ENCODE data around the gene OR1J1.

Gene OR1J1, protein sequence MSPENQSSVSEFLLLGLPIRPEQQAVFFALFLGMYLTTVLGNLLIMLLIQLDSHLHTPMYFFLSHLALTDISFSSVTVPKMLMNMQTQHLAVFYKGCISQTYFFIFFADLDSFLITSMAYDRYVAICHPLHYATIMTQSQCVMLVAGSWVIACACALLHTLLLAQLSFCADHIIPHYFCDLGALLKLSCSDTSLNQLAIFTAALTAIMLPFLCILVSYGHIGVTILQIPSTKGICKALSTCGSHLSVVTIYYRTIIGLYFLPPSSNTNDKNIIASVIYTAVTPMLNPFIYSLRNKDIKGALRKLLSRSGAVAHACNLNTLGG

DNA sequence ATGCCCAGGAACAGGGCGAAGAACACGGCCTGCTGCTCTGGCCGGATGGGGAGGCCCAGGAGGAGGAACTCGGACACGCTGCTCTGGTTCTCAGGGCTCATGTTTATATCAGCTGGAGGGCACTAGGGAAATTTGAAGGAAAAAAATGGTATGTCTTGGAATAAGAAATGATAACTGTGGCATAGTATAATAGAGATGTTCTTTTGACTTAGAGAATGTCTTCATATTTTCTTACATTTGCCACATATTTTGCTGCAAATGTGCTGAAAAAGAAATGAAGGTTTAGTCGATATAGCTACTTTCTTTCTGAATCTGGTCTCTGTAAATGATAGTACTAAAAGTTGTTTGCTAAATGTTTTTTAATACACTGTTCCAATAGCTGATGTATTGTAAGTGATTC is at the start of gene OR1J1:
OR1J1 (minus strand) TSS at position 101 of the 400 bp plus-strand sequence; CDS start at position 101, 0 bp downstream.
- no peak for DNase-seq

DNA sequence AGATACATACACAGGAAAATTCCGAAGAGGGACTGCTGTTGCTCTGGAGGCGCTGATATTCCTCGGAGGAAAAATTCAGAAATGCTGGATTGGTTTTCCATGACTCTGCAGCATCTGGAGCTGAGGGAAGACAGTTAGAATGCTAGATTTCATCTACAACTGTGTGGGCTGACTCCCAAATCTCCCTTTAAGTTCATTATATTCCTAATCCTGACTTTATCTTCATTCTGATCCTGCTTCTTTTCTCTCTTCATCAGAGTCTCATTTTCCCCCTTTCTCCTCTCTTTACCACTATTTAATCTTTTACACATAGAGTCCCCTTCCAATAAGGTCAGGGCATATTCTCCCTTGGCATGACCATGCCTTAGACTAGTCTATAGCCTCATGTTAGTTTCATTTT is 49.5 kb upstream of the OR1J1 start, which contains the start of gene OR1N1:
OR1N1 (minus strand) TSS at position 101 of the 400 bp plus-strand sequence; CDS start at position 101, 0 bp downstream.
- DNase-seq: no peak

DNA sequence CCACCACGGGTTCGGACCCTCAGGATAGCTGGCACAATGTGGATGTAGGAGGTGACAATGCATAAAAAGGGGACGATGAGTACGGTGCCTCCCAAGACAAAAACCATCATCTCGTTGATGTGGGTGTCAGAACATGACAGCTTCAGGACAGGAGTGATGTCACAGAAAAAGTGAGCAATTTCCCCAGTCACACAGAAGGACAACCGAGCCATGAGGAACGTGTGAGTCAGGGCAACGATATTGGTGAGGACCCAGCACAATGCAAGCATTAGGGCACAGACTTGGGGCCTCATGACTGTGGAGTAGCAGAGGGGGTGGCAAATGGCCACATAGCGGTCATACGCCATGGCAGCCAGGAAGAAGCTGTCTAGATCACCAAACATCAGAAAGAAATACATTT is 48.9 kb upstream of the OR1J1 start:
- DNase-seq: no peak

DNA sequence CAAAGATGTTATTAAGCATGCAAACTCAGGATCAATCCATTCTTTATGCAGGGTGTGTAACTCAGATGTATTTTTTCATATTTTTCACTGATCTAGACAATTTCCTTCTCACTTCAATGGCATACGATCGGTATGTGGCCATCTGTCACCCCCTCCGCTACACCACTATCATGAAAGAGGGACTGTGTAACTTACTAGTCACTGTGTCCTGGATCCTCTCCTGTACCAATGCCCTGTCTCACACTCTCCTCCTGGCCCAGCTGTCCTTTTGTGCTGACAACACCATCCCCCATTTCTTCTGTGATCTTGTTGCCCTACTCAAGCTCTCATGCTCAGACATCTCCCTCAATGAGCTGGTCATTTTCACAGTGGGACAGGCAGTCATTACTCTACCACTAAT is 41.6 kb upstream of the OR1J1 start:
- no peak for DNase-seq

DNA sequence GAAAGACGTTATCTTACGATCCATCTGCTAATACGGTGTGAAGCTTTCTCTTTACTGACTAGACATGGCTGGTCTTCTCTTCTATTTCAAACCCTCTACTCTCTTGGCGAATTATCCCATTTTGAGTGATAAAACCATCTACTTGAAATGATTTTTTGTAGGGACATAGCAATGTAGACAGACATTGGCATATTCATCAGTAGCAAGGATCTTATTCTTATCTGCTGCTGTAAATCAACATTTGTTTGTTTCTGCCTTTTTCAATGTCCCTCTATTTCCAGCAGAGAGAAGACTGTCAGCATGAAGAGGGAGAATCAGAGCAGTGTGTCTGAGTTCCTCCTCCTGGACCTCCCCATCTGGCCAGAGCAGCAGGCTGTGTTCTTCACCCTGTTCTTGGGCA is 41.1 kb upstream of the OR1J1 start, which contains the start of gene OR1J4:
OR1J4 (plus strand) TSS at position 301 of the 400 bp plus-strand sequence; CDS start at position 301, 0 bp downstream.
- no peak for DNase-seq

DNA sequence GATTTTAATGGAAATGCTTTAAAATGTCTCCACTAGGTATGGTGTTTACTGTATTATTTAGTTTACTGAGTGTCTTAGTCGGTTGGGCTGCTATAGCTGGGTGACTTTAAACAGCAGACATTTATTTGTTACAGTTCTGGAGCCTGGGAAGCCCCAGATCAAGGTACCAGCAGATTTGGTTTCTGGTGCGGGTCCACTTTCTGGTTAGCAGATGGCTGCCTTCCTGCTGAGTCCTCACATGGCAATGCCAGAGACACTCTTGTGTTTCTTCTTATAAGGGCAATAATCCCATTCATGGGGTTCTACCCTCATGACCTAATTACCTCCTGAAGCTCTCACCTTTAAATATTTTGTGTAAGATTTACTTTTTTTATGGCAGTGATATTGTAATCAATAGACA is 40.5 kb upstream of the OR1J1 start:
- no peak for DNase-seq

DNA sequence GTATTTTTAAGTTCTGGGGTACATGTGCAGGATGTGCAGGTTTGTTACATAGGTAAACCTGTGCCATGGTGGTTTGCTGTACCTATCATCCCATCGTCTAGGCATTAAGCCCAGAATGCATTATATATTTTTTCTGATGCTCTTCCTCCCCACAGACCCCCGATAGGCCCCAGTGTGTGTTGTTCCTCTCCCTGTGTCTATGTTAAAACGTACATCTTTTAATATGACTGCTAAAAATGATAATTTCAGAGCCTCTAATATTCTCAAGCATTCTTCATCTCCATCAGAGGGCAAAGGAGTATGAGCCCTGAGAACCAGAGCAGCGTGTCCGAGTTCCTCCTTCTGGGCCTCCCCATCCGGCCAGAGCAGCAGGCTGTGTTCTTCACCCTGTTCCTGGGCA is 32.8 kb upstream of the OR1J1 start, which contains the start of gene OR1J2:
OR1J2 (plus strand) TSS at position 301 of the 400 bp plus-strand sequence; CDS start at position 301, 0 bp downstream.
- DNase-seq: no peak

DNA sequence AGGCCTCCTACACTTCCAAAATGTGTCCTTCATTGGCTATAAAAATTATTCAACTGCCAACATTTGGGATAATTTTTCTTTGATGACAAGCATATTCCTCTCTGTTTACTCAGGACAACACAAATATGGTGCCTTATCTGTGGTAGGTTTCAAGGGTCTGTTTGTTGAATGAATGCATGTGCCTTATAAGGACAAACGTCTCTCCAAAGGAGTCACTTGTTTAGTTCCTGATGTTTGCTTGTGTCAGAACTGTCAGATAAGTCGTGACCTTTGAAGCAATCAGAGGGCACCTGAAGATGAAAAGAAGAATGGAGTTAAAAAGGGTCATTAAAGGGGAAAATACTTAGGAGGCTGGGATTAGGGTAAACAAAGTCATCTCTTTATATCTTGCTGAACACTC is 29.2 kb upstream of the OR1J1 start:
- no peak for DNase-seq

DNA sequence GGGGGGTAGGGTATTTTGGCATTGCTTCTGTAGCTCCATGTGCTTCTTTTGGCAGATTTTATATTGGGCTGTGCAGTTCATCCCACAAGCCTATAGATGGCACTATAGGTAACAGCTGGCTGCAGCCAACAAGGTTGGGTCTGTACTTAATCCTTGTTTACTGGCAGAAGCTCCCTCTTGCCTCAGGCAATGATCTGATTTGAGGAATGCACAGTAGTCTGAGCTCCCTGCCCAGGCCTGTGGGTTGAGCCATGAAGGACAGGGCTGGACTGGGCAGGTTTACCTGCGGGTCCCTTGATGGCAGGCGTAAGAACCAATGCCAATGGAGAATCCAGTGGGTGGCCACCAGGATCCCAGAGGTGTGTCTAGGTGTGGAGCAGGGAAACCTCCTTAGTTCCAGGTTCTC is 21.2 kb upstream of the OR1J1 start:
- peak; percentile 56 for DNase-seq

DNA sequence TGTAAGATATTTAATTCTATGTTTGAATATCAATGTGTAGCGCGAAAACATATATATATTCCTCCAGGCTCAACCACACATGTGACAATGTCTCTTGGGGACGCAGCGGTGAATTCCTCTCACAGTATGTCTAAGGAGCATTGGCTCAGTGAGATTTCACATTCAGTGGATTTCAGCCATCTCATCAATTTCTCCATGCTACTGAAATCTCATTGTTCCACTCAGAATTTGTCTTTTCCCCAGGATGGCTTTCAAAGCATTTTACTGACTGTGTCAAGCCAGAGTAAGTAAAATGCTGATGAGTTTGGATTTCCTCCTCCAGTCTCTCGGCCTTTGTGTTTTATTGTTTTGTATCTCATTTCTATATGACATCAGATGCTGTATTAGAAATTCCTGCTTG is 1.3 kb upstream of the OR1J1 start:
- no peak for DNase-seq

DNA sequence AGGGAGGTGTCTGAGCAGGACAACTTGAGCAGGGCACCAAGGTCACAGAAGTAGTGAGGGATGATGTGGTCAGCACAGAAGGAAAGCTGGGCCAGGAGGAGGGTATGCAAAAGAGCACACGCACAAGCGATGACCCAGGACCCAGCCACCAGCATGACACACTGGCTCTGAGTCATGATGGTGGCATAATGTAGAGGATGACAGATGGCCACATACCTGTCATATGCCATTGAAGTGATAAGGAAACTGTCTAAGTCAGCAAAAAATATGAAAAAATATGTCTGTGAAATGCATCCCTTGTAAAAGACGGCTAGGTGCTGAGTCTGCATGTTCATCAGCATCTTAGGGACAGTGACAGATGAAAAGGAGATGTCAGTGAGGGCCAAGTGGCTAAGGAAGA is 380 bp downstream of the OR1J1 start:
- DNase-seq: no peak

DNA sequence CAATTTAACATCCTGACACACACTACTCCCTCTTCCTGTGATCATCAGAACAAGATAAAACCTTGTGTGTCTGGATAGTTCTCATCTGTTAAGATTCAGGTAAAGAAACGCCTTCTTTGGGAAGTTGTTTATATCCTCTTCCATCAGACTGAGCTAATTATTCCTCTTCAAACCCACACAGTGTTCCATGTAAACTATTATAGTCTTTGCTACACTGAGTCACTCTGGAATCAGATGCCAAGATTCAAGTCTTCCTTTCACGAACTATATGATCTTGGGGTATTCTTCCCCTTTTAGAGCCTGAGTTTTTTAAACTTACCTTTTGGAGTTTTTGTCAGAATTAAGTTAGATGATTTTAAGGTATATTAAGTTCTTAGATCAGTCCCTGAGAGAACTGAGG is 2.0 kb downstream of the OR1J1 start:
- DNase-seq: no peak

DNA sequence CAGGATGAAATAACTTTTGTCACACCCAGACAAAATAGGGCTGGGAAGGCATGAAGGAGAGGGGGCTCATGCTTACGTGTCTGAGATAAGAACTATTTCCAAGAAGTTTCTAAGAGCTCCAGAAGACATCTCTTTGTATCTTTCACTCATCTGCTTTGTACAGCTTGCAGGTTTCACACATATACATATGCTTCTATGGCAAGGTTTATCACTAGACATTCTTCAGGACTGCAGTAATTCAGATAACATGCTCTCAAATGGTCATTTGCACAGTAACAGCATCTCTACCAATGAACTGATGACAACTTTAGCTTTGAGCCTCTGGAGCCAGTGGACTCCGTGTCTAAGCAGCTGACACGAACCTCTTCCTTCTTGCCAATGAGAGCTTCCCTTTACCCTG is 3.2 kb downstream of the OR1J1 start:
- DNase-seq: peak; percentile 60

DNA sequence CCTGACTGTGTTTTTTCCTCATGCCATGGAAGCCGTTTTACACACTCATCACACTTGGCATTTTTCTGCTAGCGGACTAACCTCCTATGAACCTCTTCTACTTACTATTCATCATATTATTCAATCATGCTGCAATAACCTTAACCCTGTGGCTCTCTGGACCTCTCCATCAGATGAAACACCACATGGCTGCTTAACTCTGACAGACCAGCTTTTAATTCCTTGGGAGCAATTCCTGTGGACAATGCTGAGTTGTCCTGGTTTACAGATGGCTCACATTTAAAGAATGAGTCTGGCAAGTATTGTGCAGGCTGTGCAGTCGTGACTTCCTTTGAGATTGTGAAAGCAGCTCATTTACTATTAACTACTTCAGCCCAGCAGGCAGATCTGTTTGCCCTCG is 9.0 kb downstream of the OR1J1 start:
- no peak for DNase-seq

DNA sequence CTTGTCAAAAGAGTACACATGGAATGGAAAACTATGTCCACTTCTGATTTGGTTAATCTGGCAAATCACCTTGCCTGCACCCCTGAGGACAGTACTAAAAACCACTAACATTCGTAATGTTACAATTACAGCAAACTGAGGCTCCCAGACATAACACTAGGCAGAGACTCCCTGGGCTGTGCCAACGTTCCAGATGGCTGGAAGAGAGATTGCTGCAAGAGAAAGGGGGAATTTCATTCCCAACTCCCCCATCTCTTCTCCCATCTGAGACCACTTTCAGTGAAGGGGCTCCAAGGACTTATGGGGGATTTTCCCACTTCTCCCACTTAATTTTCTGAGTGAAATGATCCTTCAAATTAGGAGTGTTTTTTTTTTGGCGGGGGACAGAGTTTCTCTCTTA is 11.3 kb downstream of the OR1J1 start:
- DNase-seq: no peak

DNA sequence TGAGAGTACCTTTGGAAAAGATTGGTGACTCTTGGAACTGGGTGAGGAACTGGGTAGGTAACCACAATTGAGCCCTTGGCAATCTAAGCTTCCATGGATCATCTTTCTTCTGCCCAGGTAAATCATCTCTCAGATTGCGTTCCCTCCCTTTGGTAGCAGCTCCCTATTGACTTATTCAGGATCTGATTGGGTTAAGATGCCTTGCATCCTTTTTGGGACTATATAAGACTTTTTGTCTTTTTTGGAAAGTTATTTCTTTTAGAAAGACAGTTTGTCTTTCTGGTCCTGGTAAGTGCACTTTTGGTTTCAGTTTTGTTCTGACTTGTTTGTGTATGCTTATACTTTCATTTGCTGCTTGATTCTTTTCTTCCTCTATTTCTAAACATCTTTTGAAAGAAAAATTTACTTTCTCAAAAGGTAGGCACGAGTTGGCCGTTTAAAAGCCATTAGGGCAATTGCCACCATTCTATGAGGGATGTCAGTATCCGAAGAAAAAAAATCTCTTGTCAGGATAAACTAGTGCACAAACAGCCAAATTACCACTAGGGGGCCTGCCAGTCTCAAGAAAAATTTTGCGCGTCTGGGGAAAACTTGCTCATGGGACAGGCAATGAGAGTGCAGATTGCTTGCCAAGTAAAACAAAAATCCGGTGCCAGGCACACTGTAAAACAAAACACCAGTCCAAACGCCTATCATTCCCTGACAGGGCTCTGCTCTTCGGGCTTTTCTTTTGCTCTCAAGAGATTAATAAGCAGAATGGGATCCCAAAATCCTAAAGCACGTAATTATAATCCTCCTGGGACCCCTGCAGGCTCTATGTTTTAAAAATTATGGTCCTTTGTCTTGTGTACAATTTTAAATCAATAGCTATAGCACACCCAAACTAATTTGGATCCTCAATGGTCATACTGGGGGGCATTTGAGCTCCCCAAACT is 12.8 kb downstream of the OR1J1 start:
- peak; percentile 89 for DNase-seq

DNA sequence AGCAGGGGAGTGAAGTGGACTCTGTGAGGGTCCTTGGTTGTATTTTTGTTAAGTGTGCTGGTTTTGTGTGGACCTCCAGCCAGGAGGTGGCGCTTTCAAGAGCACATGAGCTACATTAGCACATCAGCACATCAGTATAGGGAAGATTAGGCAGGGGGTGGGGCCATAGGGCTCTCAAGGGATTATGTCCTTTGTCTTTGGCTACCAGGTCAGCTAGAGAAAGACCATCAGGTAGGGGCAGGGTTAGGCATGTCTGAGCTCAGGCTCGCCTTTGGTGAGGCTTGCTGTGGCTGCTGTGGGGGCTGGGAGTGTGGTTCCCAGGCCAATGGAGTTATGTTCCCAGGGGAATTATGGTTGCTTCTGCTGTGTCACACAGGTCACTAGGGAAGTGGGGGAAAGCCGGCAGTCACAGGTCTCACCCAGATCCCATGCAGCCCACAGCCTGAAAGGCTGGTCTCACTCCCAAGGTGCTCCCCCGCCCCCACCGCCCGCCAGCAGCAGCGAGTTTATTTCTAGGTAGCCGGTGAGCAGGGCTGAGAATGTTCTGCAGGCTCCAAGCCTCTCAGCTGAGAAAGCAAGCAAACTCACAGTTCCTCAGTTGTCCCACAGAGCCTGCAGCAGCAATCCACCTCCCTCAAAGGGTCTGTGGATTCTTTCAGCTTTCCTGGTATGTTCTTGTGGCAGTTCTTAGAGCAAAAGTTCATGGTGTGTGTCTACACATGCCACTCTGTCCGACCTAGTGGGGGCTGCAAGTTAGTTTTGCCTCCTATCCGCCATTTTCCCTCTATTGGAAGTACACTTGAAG is 13.7 kb downstream of the OR1J1 start:
- peak; percentile 54 for DNase-seq

DNA sequence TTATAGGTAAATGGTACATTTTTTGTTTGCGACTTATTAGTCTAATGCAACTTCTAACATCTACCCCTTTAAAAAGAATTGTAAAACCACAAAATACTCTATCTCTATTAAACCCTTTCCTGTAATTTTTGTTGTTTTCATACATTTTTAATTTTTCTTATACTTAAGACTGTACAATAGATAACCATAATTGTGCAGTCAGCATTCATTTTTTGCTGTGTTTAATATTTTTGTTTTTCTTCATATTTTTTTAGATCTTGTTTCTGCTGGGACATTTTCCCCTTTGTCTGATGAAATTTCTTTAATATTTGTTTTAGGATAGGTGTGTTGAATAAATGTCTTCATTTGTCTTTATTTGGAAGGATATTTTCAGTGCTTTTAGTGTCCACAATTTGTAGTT is 19.9 kb downstream of the OR1J1 start:
- no peak for DNase-seq

DNA sequence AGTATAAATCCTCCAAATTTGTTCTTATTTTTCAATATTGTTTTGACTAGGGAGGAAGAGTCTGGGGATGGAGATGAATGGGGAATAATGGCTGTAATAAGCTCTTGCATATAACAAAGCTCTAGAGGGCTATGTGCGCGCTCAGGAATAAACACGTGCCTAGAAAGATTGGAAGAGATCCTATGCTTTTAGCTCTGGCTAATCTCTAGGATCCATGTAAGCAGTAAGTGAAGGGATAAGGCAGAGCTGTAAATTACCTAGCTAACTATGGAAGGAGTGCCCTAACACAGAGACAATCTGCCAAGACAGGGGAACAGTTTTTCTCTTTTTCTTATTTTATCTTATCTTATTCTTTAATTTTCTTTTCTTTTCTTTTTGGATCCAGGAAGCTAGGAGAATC is 21.6 kb downstream of the OR1J1 start:
- DNase-seq: no peak

DNA sequence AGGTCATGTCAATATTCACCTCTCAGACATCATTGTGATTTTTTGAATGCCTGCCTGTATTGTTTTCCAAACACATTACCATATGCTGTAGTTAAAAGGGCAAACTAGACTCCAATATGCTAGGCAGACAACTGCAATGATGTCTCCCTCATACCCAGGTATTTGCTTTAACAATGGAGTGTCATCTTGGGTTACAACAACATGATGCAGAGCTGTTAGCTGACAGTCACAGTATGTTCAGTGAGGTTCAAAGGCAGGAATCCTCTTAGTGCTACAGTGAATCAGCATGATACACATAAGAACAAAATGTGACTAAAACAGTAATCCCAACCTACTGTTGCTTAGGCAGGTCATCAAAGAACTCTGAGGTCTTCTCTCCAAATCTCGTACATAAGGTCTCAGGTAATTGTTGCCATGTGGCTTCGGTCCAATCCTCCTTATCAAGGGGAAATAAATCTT is 24.0 kb downstream of the OR1J1 start:
- DNase-seq: no peak

DNA sequence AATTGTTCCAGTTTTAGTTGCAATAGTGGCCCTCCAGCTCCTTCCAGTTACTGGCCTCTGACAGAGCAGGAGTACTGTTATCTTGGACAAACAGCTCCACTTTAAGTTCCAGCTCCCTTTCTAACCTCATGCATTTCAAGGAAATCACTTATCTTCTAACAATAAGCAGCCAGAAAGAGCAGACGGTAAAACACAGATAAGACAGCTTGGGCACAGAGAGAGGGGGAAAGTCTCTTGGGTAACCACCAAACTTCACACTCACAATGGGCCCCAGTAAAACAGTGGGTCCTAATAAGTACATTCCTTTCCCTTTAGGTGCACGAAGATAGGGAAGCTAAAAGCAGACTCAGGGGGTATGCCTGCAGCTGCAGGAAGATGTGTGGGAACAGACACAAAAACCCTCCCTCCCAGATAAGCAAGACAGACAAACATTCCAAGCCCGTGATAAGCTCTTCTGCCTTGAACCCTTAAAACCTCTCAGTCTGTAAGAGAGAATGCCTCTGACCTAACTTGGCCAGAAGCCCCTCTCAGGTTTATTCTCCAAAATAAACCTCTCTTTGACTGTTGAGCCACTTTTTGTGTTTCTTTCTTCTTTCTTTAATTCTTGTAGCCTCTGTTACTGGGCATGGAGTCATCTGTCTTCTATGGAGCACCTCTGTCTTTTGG is 30.8 kb downstream of the OR1J1 start:
- peak; percentile 95 for DNase-seq

DNA sequence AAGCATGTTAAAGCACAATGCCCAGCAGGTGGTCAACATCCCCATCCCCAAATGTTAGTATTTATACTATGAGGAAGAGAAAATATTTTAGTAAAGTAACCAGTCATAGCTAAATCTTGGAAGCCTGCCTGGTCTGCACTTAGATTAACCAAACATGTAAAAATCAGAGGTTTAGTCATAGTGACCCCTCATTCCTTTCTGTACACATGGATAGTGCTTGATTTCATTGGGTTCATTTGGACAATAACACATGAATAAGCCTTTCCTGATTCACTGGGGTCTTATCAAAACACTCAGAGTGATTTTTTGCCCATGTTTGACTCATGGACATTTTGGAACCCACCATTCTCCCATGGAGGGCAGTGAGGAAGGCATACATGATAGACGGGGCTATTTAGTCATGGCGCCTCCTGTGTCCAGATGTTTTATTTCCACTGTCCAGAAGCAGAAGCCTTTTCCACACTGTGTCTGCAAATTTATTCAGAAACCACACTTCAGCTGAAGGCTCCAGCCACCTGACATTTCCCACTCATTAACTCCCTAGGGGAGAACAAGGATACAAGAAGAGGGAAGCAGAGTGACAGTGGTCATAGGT is 32.5 kb downstream of the OR1J1 start:
- DNase-seq: no peak

All from hematopoietic multipotent progenitor cell treated with erythropoietin and hydrocortisone succinate and interleukin-3 and kit ligand, for 8 days (in vitro differentiated cells).